Measurements from ENCODE around the gene UBAC2.

GRCh38 chr13:99302637-99303505 lies 102.2 kb downstream of the UBAC2 start:
- TF ChIP-seq, protein P1, sequence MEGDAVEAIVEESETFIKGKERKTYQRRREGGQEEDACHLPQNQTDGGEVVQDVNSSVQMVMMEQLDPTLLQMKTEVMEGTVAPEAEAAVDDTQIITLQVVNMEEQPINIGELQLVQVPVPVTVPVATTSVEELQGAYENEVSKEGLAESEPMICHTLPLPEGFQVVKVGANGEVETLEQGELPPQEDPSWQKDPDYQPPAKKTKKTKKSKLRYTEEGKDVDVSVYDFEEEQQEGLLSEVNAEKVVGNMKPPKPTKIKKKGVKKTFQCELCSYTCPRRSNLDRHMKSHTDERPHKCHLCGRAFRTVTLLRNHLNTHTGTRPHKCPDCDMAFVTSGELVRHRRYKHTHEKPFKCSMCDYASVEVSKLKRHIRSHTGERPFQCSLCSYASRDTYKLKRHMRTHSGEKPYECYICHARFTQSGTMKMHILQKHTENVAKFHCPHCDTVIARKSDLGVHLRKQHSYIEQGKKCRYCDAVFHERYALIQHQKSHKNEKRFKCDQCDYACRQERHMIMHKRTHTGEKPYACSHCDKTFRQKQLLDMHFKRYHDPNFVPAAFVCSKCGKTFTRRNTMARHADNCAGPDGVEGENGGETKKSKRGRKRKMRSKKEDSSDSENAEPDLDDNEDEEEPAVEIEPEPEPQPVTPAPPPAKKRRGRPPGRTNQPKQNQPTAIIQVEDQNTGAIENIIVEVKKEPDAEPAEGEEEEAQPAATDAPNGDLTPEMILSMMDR (IDR thresholded peaks at IDR 0.05): no peak
- TF ChIP-seq ZFX (IDR thresholded peaks at IDR 0.05; ENCODE audit: borderline replicate concordance): no peak
